Heart left ventricle (tissue), 16 donors: ENCODE data around the gene DNMT1. TPM values are rescaled to one million over a fixed set of nuclear protein-coding genes. Genes with fewer than 3 reads are reported as not detected.

Experiments
- ATAC-seq, 4 donors: fragments of 200-7000 bp; cut with Tn5 transposase; one replicate each; pipeline ENCODE4 v1.9.1; 2020 to 2022; ENCODE audit warnings: moderate library complexity in 4 of 4, mild to moderate bottlenecking in 3 of 4, moderate number of reproducible peaks in 1 of 4
- DNase-seq, 5 donors: peaks; one replicate each; pipeline ENCODE4 v3.0.0-alpha.2; 2020
- H3K27ac ChIP-seq, 12 donors: fragments of 200-600 bp; sonication (generic) in 4 of 12; one replicate each; pipeline versions ENCODE4 v1.5.0 to v1.8.0; 2016 to 2022; ENCODE audit warnings: mild to moderate bottlenecking in 2 of 12
- H3K27me3 ChIP-seq, 9 donors: fragments of 200-600 bp; sonication (generic) in 2 of 9; one replicate each; pipeline versions ENCODE4 v1.5.1 to v1.8.0; 2016 to 2022; ENCODE audit warnings: mild to moderate bottlenecking in 3 of 9
- H3K36me3 ChIP-seq, 9 donors: fragments of 200-600 bp; sonication (generic) in 2 of 9; one replicate each; pipeline versions ENCODE4 v1.5.0 to v1.8.0; 2018 to 2022; ENCODE audit warnings: mild to moderate bottlenecking in 2 of 9
- H3K4me1 ChIP-seq, 12 donors: fragments of 200-600 bp; sonication (generic) in 4 of 12; one replicate each; pipeline versions ENCODE4 v1.5.0 to v1.8.0; 2016 to 2022; ENCODE audit warnings: mild to moderate bottlenecking in 3 of 12
- H3K4me3 ChIP-seq, 12 donors: fragments of 200-600 bp; sonication (generic) in 4 of 12; one replicate each; pipeline versions ENCODE4 v1.5.0 to v1.8.0; 2017 to 2022; ENCODE audit warnings: mild to moderate bottlenecking in 9 of 12, moderate library complexity in 4 of 12
- H3K9me3 ChIP-seq, 12 donors: fragments of 200-600 bp; sonication (generic) in 4 of 12; one replicate each; pipeline versions ENCODE4 v1.5.0 to v1.8.0; 2016 to 2022; ENCODE audit warnings: mild to moderate bottlenecking in 1 of 12
- CTCF ChIP-seq, 12 donors: fragments of 200-600 bp; sonication (generic) in 4 of 12; IDR thresholded peaks; one replicate each; pipeline versions ENCODE4 v1.5.0 to v1.8.0; 2018 to 2022; ENCODE audit warnings: antibody characterized with exemption in 12 of 12, mild to moderate bottlenecking in 5 of 12
- POLR2A ChIP-seq, 2 donors: fragments of 450-650 bp; IDR thresholded peaks; one replicate each; pipeline ENCODE4 v1.6.1; 2017; ENCODE audit warnings: antibody characterized with exemption in 2 of 2, mild to moderate bottlenecking in 2 of 2, moderate library complexity in 2 of 2
- WGBS, 4 donors: extraction: QIAGEN DNeasy Blood & Tissue Kit in 2 of 4; methylation state at CpG; one replicate each; pipeline versions ENCODE4 v1.1.5 to v1.1.7; 2013 to 2018; 5-methylcytosine and 5-hydroxymethylcytosine counted together
- intact Hi-C, 10 donors: fragments of 100-400 bp; cut with DNase I; formaldehyde crosslinking; loops; one replicate each; pipeline versions ENCODE4 v1.11.1 to v1.14.2; 2022
- polyA plus RNA-seq, 2 donors: library from polyadenylated mRNA; stranded (reverse); fragments of 200-250 nt; gene quantifications; one replicate each; pipeline ENCODE4 v1.2.3, GENCODE V29; 2013
- total RNA-seq, 9 donors: library from RNA; depleted of rRNA in 2 of 9; stranded (reverse); fragments of >200 nt in 2 of 9; fragmentation: NEBNext Ultra II Directional in 3 of 9; extraction: Animal tissue kit (Norgen Biotek cat#: 25700) in 3 of 9; gene quantifications; one replicate each; pipeline versions ENCODE4 v1.1.0 to v1.2.4, GENCODE V29; 2016 to 2023
- donor health status: ischemic (EF 13 %, LVEDD 7.1; RV severe dilation, severe dysfunction).
- donor health status: healthy with polysubstance abuse.
- donor health status: DM: no; HTN: yes; CAD: no.
- donor health status: DM: no; HTN: no; CAD: no.
- donor health status: ischemic (EF 25% LVEDD 6.9; RV normal size, moderate dysfunction).
- donor health status: ischemic (EF 25% LVEDD 5.7; RV mildly dilated, moderate dysfunction).
- donor health status: healthy.
- donor health status: DM: yes; HTN: yes; CAD: no.
- donor health status: ischemic (EF 35%, LVEDD 5.7; RV mildly dilated, moderate dysfunction).
- donor health status: nonischemic (EF 11% LVEDD 7.7; RV severe dilation, severe dysfunction).
- donor health status: DM: yes; HTN: yes; CAD: no.
- donor health status: PGD.
- donor health status: ischemic (EF 29% LVEDD 5.4; RV normal size, mild dysfunction).
- donor health status: nonischemic (EF 23%, LVEDD 6.1; RV moderate dilation, normal function).

DNMT1 gene
- total and polyA plus RNA-seq, 11 donors = 16.1 to 61.6 (median 25.0) TPM

- Histone ChIP-seq H3K4me3 (no peak overlapping the region), H3K27me3 (no peaks in the 10 kb centered on the region), H3K36me3 (peaks cover 0 to 25% (median 11%) of the 10 kb centered on the region in 9 donors), H3K27ac (peak overlapping the region in 1 of 12 donors; percentile 27), H3K4me1 (peaks cover 0 to 26% (median 14%) of the 10 kb centered on the region in 12 donors), H3K9me3 (no peaks in the 10 kb centered on the region)
- WGBS, 4 donors = 83 to 88% (median 87%) methylated on average over 14 of the region's 14 CpGs
- DNase-seq = no peak
- TF ChIP-seq POLR2A (IDR thresholded peaks at IDR 0.05) (no peak), CTCF (IDR thresholded peaks at IDR 0.05) (no peak)
- ATAC-seq = no peak
- intact Hi-C loops = no loop called here
Measured at GRCh38 chr19:10222201-10222890, 27.6 kb upstream of the DNMT1 start.

DNA sequence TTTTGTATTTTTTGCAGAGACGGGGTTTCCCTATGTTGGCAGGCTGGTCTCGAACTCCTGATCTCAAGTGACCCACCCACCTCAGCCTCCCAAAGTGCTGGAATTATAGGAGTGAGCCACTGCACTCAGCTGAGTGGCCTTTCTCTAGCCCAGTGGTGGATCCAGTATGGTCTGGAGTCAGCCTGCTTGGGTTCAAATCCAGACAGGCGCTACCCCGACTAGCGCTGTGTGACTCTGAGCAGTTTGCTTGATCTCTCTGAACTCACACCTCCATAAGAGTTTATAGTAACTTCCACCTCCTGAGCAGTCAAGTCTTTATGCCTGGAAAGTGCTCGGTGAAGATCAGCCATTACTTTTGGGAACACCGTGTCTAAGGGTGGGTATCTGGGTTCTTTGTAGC, 25.9 kb upstream of the DNMT1 start:
- H3K9me3 ChIP-seq = no peaks in the 10 kb centered on the region
- 86 to 90% (median 88%) methylated on average over 7 of the region's 7 CpGs for WGBS, 4 donors
- no peaks in the 10 kb centered on the region for H3K27me3 ChIP-seq
- peaks cover 0 to 17% (median 0%) of the 10 kb centered on the region in 12 donors for H3K4me1 ChIP-seq
- no peak overlapping the region for H3K4me3 ChIP-seq
- intact Hi-C loops = no loop called here
- TF ChIP-seq POLR2A (IDR thresholded peaks at IDR 0.05) (no peak), CTCF (IDR thresholded peaks at IDR 0.05) (no peak)
- no peak for ATAC-seq
- no peak for DNase-seq
- H3K27ac ChIP-seq = peak overlapping the region in 2 of 12 donors; percentile 13 to 20
- peaks cover 0 to 25% (median 11%) of the 10 kb centered on the region in 9 donors for H3K36me3 ChIP-seq

DNA sequence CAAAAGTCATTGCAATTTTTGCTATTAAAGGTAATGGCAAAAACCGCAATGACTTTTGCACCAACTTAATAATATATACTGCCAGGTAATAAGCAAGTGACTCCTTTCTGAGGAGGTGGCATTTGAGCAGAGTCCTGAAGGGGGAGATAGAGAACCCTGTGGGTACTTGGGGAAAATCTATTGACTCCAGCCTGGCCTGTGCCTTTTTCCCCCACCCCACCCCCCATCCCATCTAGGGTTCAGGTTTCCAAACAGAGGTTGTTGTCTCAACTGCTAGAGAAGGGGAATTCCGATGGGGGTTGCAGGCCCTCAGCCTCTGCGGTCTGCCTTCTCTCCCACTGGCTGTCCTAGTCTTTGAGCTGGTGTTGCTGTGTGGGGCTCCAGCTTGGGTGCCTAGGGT, 24.9 kb upstream of the DNMT1 start:
- DNase-seq (no peak), ATAC-seq (no peak)
- H3K9me3 ChIP-seq = no peaks in the 10 kb centered on the region
- H3K27me3 ChIP-seq = no peaks in the 10 kb centered on the region
- intact Hi-C loops = no loop called here
- H3K4me1 ChIP-seq = peaks cover 0 to 17% (median 0%) of the 10 kb centered on the region in 12 donors
- 42 to 56% (median 49%) methylated on average over 3 of the region's 3 CpGs for WGBS, 4 donors
- no peak overlapping the region for H3K4me3 ChIP-seq
- H3K36me3 ChIP-seq = peaks cover 0 to 24% (median 11%) of the 10 kb centered on the region in 9 donors
- no peak for TF ChIP-seq POLR2A (IDR thresholded peaks at IDR 0.05)
- TF ChIP-seq CTCF (IDR thresholded peaks at IDR 0.05) = peak in 2 of 12 donors; percentile 13 to 15
- H3K27ac ChIP-seq = no peak overlapping the region

DNA sequence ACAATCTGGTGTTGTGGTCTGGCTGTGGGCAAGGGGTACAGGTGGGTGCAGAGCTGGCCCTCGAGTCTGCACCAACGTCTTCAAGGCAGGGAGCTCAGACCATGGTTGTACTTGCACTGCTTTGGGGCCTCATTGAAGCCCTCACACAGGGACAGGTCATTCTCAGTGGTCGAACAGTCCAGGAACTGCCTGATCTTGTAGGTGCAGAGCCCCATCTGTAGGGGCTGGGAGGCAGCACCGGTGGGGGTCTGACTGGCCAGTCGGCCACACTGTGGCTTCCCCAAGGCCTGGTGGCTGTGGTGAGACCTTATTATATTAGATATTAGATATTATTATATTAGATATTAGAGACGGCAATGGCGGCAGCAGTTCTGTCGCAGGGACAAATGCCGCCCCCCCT, 22.3 kb upstream of the DNMT1 start:
- TF ChIP-seq POLR2A (IDR thresholded peaks at IDR 0.05) (no peak), CTCF (IDR thresholded peaks at IDR 0.05) (no peak)
- WGBS, 4 donors = 85 to 93% (median 88%) methylated on average over 9 of the region's 9 CpGs
- H3K36me3 ChIP-seq = peaks cover 0 to 3% (median 0%) of the 10 kb centered on the region in 9 donors

More for the DNA sequence above, 22.3 kb upstream of the DNMT1 start:
- H3K9me3 ChIP-seq = no peaks in the 10 kb centered on the region
- no peak for ATAC-seq
- DNase-seq = no peak
- H3K27me3 ChIP-seq = no peaks in the 10 kb centered on the region
- intact Hi-C loops = no loop called here
- H3K4me3 ChIP-seq = no peak overlapping the region
- H3K27ac ChIP-seq = no peak overlapping the region
- peaks cover 0 to 17% (median 0%) of the 10 kb centered on the region in 12 donors for H3K4me1 ChIP-seq
